Glutamatergic neuron (in vitro differentiated cells): ENCODE results near the gene ITFG1. TPM values are rescaled to one million over a fixed set of nuclear protein-coding genes. Genes with fewer than 3 reads are reported as not detected.

Experiments
- DNase-seq: peaks from one replicate; pipeline ENCODE4 v3.0.0; 2022
- H3K27ac Mint-ChIP-seq: one replicate; pipeline ENCODE4 v1.8.0; 2020; ENCODE audit warnings: mild to moderate bottlenecking, mixed read lengths, inconsistent platforms; ENCODE audit not compliant: unreplicated experiment
- H3K27me3 Mint-ChIP-seq: one replicate; pipeline ENCODE4 v1.8.0; 2020; ENCODE audit warnings: mild to moderate bottlenecking, moderate library complexity, mixed read lengths, inconsistent platforms; ENCODE audit not compliant: unreplicated experiment
- H3K36me3 Mint-ChIP-seq: one replicate; pipeline ENCODE4 v1.8.0; 2020; ENCODE audit warnings: mild to moderate bottlenecking, mixed read lengths, inconsistent platforms; ENCODE audit not compliant: unreplicated experiment
- H3K4me1 Mint-ChIP-seq: one replicate; pipeline ENCODE4 v1.8.0; 2020; ENCODE audit warnings: mild to moderate bottlenecking, low read depth, mixed read lengths, inconsistent platforms; ENCODE audit not compliant: unreplicated experiment
- H3K4me3 Mint-ChIP-seq: one replicate; pipeline ENCODE4 v1.8.0; 2020; ENCODE audit warnings: mild to moderate bottlenecking, mixed read lengths, inconsistent platforms; ENCODE audit not compliant: unreplicated experiment
- H3K9me3 Mint-ChIP-seq: one replicate; pipeline ENCODE4 v1.8.0; 2020; ENCODE audit warnings: mild to moderate bottlenecking, moderate library complexity, mixed read lengths, inconsistent platforms; ENCODE audit not compliant: unreplicated experiment
- total RNA-seq: library from RNA; stranded (reverse); fragmentation: NEBNext Ultra II Directional; extraction: Animal tissue kit (Norgen Biotek cat#: 25700); gene quantifications from one replicate; pipeline ENCODE4 v1.2.1, GENCODE V29; 2021; ENCODE audit not compliant: unreplicated experiment
- TF ChIP-seq, protein P1 (sequence below): fragments of 200-600 bp; sonication (generic); IDR thresholded peaks from one replicate; pipeline ENCODE4 v1.5.0; 2021; ENCODE audit not compliant: partially characterized antibody, unreplicated experiment

The ITFG1 gene
- total RNA-seq, 1 donor from 2014 or later, result 68.7 TPM

GRCh38 chr16:47150067-47150466 lies 310.8 kb downstream of the ITFG1 start:
- H3K9me3 Mint-ChIP-seq, result peaks cover under 1% of the 10 kb centered on the region
- TF ChIP-seq, protein P1, sequence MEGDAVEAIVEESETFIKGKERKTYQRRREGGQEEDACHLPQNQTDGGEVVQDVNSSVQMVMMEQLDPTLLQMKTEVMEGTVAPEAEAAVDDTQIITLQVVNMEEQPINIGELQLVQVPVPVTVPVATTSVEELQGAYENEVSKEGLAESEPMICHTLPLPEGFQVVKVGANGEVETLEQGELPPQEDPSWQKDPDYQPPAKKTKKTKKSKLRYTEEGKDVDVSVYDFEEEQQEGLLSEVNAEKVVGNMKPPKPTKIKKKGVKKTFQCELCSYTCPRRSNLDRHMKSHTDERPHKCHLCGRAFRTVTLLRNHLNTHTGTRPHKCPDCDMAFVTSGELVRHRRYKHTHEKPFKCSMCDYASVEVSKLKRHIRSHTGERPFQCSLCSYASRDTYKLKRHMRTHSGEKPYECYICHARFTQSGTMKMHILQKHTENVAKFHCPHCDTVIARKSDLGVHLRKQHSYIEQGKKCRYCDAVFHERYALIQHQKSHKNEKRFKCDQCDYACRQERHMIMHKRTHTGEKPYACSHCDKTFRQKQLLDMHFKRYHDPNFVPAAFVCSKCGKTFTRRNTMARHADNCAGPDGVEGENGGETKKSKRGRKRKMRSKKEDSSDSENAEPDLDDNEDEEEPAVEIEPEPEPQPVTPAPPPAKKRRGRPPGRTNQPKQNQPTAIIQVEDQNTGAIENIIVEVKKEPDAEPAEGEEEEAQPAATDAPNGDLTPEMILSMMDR, result no peak
- no peak overlapping the region for H3K27ac Mint-ChIP-seq
- H3K4me3 Mint-ChIP-seq, result no peak overlapping the region
- H3K27me3 Mint-ChIP-seq, result peaks cover 4% of the 10 kb centered on the region
- no peak for DNase-seq
- no peaks in the 10 kb centered on the region for H3K4me1 Mint-ChIP-seq
- peaks cover 19% of the 10 kb centered on the region for H3K36me3 Mint-ChIP-seq

- peaks cover 3% of the 10 kb centered on the region for H3K4me1 Mint-ChIP-seq
- H3K27me3 Mint-ChIP-seq, result peaks cover 12% of the 10 kb centered on the region
- DNase-seq, result no peak
- H3K4me3 Mint-ChIP-seq, result peak overlapping the region; percentile 83
- H3K36me3 Mint-ChIP-seq, result no peaks in the 10 kb centered on the region
- no peak overlapping the region for H3K27ac Mint-ChIP-seq
- H3K9me3 Mint-ChIP-seq, result peaks cover 11% of the 10 kb centered on the region
- TF ChIP-seq, protein P1, result no peak
Measured at GRCh38 chr16:47144559-47144877, 316.3 kb downstream of the ITFG1 start.

DNA sequence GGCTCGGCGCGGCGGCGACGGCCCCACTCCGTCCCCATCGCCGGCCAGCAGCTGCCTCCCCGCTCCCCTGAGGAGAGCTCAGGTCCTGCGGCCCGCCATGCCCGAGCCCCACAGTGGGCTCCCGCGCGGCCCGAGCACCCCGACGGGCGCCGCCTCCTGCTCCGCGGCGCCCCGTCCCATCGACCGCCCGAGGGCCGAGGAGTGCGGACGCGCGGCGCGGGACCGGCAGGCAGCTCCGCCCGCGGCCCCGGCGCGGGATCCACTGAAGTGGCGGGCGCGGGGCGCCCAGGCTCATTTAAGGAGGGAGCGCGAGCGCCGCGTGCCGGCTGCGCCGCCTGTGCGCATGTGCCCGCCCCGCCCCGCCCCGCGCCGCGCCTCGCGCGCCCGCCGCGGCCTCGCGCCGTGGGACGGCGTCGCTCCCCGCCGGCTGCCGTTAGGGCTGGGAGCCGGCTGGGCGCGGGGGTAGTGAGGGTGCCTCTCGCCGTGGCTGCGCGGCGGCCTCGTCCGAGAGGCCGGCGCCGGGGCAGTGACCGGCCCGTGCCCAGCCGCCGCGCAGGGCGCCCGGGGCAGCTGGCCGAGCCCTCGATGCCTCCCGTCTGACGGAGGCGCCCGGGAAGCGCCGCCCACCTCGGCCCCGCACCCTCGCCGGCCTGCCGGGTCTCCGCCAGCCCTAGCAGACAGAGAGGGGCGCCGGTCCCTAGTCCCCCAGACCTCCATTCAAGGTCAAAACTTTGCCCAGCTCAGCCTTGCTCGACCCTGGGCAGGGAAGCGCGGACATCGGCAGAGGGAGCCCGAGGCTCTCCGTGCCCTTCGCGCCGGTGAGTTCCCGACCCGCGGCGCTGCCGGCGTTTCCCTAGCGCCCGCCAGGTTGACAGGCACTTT lies 316.9 kb downstream of the ITFG1 start, which contains the start of gene NETO2:
Gene NETO2, minus strand, starts transcription at position 269 of the 882 bp plus-strand sequence. CDS start 333 bp downstream, outside the sequence.
- DNase-seq, result peak; percentile 78
- peaks cover 12% of the 10 kb centered on the region for H3K27me3 Mint-ChIP-seq
- no peaks in the 10 kb centered on the region for H3K36me3 Mint-ChIP-seq
- no peak within 1 kb of the TSS for H3K27ac Mint-ChIP-seq
- TF ChIP-seq, protein P1, result peak; percentile 46
- H3K4me3 Mint-ChIP-seq, result peak within 1 kb of the TSS; percentile 83
- peaks cover 5% of the 10 kb centered on the region for H3K4me1 Mint-ChIP-seq
- H3K9me3 Mint-ChIP-seq, result peaks cover 11% of the 10 kb centered on the region

DNA sequence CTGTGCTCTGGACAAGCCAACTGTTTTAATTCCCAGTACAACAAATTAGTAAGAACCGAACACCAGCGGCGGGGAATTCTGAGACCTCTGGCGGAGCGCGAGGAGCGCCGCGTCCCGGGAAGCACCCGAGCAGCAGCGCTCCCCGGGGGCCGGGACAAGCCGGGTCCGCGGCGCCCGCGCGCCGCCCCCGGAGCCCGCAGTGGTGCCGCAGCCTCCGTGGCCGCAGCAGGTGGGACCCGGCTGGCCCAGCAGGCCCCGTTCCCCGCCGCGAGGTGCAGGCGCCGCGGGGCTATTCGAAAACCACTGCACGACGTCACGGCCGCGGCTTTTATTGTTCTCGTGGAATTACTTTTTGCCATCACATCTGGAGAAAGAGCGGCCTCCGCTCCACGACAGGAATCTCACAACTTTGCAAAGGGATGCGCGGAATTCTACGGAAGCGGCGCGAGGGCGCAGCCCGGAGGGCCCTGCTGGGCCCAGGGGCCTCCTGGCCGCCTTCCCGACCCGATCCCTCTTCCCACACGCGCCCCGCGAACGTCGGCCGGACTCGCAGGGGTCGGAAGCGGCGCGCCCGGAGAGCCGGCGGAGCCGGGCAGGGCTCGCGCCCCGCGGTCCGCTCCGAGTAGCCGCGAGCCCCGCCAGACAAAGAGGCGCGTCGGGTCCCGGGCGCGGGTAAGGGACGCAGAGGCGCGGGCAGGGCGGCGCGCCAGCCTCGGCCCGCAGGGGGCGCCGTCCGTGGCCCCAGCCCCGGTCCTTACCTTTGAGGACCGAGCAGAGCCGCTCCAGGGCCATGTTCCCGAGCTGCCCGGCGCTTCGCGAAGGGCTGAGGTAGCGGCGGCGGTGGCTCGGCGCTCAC lies 317.8 kb downstream of the ITFG1 start:
- Mint-ChIP-seq H3K27me3 (peaks cover 12% of the 10 kb centered on the region), H3K9me3 (peaks cover 11% of the 10 kb centered on the region)

More for the DNA sequence above, 317.8 kb downstream of the ITFG1 start:
- H3K4me3 Mint-ChIP-seq, result peak overlapping the region; percentile 92
- peaks cover 8% of the 10 kb centered on the region for H3K4me1 Mint-ChIP-seq
- DNase-seq, result peak; percentile 84
- TF ChIP-seq, protein P1, result peak; percentile 95
- H3K36me3 Mint-ChIP-seq, result no peaks in the 10 kb centered on the region
- H3K27ac Mint-ChIP-seq, result peak overlapping the region; percentile 69
